ENCODE data around the gene EML4.
"Not testable (repeated sequence)": the region's sequence is repeated elsewhere in the genome, so short reads cannot be mapped to it uniquely, and the experiment has no call there.

The EML4 gene

DNA sequence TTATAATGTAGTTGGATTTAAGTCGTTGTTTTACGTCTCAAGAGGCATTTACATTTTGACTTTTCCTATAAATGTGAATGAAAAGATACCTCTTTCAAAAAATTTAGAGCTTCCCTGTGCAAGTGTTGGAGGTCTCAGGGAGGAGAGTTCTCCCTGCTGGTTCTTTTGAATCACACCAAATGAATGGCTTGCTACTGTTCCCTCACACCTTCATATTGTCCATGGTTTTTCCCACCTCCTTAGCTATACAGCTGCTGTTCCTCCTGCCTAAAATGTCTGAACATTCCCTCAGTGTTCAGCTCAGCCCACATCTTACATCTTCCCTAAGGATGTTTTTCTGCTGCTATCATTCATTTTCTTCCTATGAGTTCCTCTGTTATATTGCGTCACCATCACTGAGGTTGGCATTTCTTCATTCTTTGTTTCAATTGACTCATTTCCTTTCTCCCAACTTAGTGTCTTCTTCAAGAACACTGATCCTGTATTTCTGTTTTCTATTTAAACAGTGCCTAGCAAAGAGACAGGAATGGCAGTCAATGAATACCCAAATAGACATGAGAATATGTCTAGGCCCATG, 145.8 kb downstream of the EML4 start:
- peak; percentile 68 to 81 for DNase-seq

DNA sequence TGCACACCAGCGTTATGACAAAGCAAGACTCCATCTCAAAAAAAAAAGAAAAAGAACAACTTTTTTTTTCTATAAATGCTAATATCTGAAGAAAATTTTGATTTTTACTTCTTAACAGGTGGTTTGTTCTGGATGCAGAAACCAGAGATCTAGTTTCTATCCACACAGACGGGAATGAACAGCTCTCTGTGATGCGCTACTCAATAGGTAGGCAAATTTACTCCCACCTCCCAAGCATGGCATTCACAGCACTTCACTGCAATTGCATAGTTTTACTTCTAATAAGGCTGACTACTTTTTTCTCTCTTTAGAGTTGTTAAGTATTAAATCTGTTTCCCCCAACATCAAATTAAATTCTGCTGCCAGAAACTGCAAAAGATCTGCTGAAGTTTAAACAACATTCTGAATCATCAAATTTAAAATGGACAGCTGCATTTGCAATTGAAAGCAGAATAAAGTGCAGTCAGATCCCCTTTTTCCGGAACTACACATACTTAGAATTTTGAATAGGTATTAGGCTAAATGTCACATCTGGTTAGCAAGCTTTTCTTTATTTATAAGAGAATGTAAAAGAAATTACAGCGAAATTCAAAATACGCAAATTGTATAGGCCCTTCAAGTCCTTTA, 146.8 kb downstream of the EML4 start:
- DNase-seq = no peak

DNA sequence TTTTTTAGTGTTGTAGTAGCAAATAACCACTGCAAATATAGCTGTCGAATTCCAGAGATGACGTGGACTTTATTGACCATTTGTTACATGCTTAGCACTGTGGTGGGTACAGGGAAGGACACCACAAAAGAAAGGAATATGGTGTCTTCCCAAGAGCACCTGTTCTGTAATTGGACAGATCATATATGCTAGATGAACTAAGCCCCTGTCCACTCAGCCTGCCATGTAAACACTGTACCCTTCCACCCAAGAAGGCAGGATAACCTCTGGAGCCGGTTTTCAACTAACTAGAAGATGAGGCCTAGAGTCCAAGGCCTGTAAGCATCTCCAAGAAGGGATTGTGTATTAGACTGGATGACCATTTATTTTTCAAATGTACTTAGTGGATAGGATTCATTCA, 147.8 kb downstream of the EML4 start:
- no peak for DNase-seq

DNA sequence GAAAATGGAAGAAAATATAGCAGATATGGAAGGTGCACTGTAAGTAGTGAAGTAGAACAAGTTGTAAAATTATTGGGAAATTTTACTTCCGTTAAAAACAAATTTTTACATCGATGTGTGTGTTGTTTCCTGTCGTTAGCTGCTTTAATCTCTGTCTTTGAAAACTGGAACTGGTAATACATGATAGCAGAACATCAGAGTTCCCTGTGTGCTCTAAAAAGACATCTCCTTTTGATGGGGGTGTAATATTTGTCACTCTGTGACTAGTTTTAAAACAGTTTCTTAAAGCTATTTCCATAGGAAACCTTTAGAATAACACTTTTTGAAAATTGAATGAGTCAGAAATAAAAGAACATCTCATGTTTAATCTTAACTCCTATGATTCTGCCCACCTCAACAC, 148.3 kb downstream of the EML4 start:
- DNase-seq = no peak

DNA sequence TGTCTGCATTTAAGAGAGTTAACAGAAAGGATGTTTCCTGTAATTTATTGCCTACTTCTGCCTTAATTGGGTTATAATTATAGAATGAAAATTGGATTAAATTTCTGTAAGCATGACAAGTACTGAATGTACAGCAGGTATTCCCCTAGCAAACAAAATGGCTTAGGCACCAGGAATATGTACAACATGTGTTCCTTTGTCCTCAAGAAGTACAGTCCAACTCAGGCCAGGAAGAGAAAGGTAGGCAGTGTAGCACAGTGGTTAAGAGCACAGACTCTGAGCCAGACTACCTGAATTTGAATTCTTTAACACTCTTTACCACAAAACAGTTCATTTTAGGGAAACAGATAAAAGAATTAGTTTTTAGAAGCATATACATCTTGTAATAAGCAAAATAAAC, 148.8 kb downstream of the EML4 start:
- DNase-seq = no peak

DNA sequence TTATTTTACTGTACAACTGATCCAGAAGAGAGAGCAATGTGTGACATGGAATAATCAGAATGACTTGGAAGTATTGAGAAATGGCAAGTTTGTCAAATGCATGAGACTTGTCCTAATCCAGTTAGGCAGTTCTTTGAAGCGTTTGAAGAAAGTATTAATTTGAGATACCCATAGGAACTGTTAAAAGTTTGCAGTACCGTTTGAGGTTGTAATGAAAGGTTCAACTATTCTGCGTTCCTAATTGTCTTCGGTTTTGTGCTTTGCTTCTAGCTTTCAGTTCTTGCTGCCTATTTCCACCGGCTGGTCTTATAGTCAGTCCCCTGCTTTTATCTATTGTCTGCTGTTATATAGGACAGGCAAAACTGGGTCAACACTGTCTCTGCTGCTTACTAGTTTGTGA, 150.1 kb downstream of the EML4 start:
- DNase-seq = no peak

DNA sequence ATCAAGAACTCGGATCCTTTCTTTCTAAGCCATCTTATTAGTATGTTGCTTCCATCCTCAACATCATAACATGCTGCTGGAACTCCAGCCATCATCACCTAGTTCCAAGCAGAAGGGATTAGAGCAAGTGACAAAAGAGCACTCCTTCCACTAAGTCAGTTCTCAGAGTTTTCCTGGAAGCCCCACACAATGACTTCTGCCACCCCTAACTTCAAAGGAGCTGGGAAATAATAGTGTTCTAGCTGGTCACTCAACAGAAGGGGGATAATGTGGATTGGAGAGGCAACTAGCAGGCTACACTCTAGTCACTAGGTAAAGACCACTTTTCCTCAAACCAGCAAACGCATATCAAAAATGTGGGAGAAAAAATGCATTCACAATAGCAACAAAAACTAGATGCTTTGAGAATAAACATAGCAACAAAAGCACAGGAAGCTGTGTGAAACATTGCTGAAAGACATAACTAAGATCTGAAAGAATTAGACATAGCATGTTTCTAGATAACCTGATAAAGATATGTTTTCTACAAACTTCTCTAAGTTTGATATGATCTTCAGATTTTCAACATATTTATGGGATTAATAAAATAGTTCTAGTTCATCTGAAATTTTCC, 152.4 kb downstream of the EML4 start:
- no peak for DNase-seq

DNA sequence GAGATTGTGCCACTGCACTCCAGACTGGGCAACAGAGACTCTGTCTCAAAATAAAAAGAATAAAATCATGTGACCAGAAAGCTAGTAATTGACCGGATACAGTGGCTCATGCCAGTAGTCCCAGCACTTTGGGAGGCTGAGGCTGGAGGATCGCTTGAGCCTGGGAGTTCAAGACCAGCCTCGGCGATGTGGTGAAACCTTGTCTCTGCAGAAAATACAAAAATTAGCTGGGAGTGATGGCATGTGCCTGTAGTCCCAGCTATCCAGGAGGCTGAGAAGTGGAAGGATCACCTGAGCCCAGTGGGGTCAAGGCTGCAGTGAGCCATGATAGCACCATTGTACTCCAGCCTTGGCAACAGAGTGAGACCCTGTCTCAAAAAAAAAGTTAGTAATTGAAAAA, 155.1 kb downstream of the EML4 start:
- DNase-seq = no peak

DNA sequence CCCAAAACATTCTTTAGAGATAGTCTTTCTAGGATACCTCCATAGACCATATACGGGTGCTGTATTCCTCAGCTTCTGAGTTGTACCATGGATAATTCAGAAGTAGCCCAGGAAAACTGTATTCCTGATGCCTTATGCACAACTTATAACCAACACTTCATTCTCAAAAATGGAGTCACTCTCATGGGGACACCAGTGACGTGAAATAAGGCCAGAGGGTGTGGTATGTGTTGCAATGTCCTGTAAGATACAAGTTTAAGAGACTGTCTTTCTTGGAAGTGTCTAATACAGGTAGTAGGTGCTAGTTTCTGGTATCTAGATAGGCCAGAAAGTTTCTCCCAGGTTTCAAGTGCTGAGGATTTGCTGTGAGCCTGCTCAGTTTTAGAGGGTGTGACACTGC, 155.8 kb downstream of the EML4 start:
- no peak for DNase-seq

DNA sequence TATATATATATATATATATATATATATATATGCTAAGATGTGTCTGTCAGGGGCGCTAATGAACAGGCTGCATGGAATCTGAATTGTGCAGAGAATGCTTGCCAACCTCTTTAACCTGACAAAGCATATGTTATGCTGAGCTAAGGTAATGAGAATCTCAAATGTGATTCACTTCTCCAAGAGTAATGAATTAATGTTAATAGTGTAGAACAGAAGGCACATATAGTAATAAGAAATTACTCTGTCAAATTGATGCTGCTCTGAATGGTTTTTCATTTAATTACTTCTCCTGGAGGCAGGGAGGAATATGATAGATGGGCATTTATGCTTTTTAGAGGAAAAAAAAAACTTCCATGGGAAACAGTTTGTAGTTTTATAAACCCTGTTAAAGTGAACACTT, 156.5 kb downstream of the EML4 start:
- no peak for DNase-seq

DNA sequence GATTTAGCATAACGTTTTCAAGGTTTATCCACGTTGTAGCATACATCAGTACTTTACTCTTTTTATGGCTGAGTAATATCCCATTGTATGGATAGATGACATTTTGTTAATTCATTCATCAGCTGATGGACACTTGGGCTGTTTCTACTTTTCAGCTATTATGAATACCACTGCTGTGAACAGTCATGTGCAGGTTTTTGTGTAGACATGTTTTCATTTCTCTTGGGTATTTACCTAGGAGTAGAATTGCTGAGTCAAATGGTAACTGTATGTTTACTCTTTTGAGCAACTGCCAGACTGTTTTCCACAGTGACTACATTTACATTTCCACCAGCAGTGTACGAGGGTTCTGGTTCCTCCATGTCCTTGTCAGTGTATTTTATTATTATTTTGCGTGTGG, 158.0 kb downstream of the EML4 start:
- DNase-seq = no peak

DNA sequence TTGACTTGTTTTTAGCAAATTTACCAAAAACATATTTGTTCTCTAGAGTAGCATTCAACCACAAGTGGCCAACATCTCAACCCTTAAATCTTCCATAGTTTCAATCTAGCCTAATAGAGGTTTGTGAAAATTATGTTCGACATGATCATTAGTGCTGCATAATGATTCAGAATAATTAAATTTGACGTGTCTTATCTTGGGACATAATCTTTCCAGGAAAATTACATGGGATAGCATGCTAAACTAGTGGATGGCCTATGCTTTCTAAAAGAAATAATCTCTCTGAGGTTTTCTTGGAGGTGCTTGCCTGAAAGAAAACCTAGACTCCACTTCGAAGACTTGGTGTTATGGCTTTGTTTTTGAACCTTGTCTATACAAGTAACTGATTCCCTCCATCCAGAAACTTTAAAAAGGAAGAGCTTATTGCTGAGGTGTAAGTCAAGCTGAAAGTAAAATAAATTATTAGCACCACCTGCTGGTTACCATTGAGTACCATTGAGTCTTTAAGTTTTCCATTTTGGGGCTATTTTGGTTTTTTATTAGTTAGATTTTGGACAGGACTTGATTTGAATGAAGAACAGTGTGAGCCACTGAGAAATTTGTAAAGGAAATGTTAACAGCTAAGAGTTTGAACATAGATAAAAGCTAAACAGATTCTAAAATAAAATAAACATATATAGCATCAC, 159.1 kb downstream of the EML4 start:
- peak; percentile 57 to 71 for DNase-seq

DNA sequence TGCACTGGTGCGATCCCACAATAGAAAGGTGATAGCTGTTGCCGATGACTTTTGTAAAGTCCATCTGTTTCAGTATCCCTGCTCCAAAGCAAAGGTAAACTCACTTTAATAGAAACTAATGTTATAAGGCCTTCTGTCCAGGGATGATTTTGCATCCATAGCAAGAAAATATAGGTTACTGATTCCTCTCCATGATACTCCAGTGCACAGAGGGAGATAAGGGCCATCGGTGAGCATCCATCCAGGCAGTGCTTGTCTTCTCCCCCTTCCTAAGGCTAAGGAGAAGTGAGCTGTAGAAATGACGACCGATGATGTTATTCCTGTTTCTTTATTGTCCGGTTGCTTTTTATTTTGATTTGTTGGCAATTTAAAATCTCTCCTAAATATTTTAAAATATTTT, 159.8 kb downstream of the EML4 start:
- no peak for DNase-seq

DNA sequence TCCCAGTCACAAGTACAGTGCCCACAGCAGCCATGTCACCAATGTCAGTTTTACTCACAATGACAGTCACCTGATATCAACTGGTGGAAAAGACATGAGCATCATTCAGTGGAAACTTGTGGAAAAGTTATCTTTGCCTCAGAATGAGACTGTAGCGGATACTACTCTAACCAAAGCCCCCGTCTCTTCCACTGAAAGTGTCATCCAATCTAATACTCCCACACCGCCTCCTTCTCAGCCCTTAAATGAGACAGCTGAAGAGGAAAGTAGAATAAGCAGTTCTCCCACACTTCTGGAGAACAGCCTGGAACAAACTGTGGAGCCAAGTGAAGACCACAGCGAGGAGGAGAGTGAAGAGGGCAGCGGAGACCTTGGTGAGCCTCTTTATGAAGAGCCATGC, 160.6 kb downstream of the EML4 start:
- DNase-seq = no peak

DNA sequence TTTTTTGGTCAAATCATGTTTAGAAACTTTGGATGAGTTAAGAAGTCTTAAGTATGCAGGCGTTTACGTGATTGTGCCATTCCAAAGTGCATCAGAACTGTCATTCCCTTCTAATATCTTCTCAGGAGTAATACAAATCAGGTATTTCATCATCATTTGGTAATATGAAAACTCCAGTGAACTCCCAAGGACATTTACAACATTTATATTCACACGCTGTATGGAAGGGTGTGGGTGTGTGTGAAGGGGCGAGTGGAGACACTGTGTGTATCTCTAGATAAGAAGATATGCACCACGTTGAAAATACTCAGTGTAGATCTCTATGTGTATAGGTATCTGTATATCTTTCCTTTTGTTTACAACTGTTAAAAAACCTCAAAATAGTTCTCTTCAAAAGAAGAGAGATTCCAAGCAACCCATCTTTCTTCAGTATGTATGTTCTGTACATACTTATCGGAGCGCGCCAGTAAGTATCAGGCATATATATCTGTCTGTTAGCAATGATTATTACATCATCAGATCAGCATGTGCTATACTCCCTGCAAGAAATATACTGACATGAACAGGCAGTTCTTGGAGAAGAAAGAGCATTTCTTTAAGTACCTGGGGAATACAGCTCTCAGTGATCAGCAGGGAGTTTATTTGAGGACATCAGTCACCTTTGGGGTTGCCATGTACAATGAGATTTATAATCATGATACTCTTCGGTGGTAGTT, 162.6 kb downstream of the EML4 start:
- no peak for DNase-seq

DNA sequence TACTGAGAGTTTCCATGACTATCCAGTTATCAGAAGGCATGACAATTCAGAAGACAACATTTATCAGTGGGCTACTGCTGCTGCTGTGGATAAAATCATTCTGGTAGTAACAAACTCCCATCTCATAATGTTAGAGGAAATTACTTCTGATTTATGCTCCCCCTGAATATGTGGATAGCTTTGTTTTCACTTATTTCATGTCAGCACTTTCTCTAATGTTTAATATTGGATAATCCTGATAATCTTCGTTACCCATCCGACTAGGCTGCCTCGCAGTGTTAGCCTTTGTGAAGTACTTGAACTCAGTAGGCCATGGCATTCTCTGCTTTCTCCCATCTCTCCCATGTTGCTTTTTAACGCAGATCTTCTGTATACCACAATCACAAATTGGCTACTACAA, 163.4 kb downstream of the EML4 start:
- no peak for DNase-seq

DNA sequence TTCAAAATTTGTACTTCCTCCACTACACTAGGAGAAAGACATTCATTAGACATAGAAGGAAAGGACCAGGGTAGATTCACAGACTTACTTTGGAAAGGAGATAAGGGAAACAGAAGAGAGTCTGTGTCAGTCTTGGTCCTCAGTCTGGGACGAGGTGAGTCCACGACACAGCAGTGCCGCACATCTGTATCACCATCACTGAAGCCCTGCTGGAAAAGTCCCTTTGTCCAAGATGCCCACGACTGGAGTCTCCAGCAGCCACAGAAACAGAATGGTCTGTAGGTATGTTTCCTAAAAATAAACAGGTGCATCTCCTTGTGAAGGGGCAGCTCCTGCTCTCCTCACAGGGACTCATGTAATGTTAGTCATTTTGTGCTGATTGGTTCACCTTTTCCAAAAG, 164.4 kb downstream of the EML4 start:
- no peak for DNase-seq

DNA sequence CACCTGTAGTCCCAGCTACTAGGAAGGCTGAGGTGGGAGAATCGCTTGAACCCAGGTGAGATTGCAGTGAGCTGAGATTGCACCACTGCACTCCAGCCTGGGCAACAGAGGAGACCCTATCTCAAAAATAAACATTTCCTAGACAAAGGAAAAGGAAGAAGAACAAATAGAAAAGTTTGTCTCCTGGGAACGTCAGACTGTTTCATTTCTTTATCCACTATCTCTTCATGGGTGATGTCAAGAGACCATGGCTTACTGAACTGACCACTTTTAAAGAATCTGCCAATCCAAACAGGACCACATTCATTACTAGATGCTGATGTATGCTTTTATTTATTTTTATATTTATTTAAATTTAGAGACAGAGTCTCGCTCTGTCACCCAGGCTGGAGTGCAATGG, 165.1 kb downstream of the EML4 start:
- no peak for DNase-seq

DNA sequence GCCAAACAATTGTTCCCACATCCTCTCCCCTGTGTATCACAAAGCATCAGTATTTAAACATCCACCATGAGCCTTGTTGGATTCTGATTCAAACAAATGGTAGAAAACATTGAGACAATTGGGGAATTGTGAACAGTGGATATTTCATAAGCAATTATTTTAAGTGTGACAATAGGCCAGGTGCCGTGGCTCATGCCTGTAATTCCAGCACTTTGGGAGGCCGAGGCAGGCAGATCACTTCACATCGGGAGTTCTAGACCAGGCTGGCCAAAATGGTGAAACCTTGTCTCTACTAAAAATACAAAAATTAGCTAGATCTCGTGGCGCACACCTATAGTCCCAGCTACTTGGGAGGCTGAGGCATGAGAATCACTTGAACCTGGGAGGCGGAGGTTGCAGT, 165.7 kb downstream of the EML4 start:
- DNase-seq = not testable (repeated sequence)

DNA sequence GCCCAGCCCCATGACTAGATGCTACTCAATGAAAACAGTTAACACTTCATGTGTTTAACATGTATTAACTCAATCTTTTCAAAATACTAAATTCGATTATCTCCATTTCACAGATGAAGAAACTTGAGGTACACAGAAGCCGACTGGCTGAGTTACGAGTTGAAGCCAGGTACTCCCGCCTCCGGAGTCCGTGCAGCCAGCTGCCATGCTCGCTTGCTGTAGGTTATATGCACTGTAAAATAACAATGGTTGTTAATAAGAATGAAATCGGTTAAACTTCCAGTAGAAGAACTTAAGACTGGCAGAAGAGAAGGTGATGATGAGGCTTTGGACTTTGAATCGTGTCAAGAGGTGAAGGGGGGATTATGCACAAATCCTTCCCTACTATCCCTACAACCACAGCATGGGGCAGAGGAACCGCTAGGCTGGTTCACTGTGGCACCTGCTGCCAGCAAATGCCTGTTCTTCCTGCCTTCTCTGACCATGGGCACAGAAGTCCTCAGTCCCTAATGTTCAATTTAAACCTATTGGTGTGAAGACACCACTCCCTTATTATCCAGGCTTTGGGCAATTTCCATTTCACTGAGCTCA, 166.5 kb downstream of the EML4 start:
- no peak for DNase-seq

DNA sequence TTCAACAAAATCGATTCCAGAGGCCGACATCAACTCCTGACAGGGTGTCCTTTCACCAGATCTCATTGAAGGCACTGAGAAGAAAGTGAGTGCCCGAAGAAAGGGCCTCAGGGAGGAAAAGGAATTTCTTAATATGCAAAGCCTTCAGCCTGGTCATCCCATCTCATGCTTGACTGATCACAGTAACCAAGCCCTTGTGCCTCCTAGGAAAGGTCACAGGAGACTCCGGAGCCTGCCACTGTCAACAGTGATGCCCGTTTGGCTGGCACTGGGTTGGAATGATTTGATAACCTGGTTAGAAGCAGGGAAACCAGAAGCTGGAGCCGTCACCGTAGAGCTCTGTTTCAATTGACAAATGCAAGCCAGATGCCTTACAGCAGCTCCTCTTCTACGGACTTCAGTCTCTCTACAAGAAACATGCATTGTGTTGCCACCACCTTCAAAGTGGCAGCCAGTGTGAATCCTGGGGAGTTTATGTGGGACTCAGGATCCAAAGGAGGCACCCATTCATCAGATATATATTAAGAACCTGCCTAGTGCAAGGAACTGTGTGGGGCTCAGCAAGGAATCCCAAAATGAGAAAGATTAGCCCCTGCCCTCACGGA, 167.3 kb downstream of the EML4 start:
- no peak for DNase-seq

DNA sequence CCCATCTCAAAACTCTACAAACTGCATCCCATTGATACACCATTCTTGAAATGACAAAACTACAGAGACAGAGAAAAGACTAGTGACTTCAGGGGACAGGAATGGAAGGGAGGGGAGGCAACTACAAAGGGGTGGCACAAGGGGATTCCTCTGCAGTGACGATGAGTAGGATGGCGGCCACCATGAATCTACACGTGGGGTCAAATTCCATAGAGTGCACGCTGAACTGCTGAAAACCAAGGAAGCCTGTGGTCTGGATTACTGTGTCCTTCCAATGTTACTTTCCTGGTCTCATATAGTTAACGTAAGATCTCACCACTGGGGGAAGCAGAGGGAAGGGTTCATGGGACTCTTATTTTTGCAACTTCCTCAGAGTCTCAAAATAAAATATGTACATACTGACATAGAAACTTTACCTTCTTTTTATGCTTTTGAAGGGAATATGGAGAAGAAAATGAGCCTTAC, 168.2 kb downstream of the EML4 start:
- DNase-seq = no peak

Measured in AML-193 (cell line).